COR-L47 (cell line): ENCODE data around the gene NLN.

Source experiments
- DNase-seq: peaks from one replicate; lab custom pipeline; 2025; lab: John Stamatoyannopoulos, UW

The NLN gene

GRCh38 chr5:65873181-65873750, 151.3 kb downstream of the NLN start:
- no peak for DNase-seq

GRCh38 chr5:65874241-65874640, 152.2 kb downstream of the NLN start:
- no peak for DNase-seq

- no peak for DNase-seq
Observed at GRCh38 chr5:65876496-65876895, 154.5 kb downstream of the NLN start.

DNA sequence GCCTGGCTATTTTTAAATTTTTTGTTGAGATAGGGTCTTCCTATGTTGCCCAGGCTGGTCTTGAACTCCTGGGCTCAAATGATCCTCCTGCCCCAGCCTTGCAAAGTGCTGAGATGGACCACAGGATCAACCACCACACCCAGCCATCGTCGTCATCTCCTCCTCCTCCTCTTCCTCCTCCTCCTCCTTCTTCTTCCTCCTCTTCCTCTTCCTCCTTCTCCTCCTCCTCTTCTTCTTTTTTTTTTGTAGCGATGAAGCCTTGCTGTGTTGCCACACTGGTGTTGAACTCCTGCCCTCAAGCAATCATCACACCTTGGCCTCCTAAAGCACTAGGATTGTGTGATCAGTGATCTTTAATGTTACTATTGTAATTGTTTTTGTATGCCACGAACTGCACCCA, 155.0 kb downstream of the NLN start:
- DNase-seq, result no peak
